Prostate gland (tissue), 2 donors: ENCODE data around the gene DAPK3. TPM values are rescaled to one million over a fixed set of nuclear protein-coding genes. Genes with fewer than 3 reads are reported as not detected.
A peak's percentile ranks its signal among the peaks of the same experiment; 100 is the strongest.

Experiments used
- DNase-seq: peaks from one replicate; pipeline ENCODE4 v3.0.0-alpha.2; 2019; ENCODE audit warnings: low spot score
- H3K27ac ChIP-seq, 2 donors: fragments of 200-600 bp; sonication (generic); 2 replicates each; pipeline ENCODE4 v1.5.1; 2017 to 2019
- H3K27me3 ChIP-seq: fragments of 200-600 bp; sonication (generic); replicated peaks from 2 replicates; pipeline ENCODE4 v1.5.1; 2019; ENCODE audit not compliant: insufficient read depth
- H3K36me3 ChIP-seq, 2 donors: fragments of 200-600 bp; sonication (generic); 1 replicate in 1 of 2; 2 replicates in 1 of 2; pipeline versions ENCODE4 v1.5.1 to v1.8.1; 2017 to 2019
- H3K4me1 ChIP-seq: fragments of 200-600 bp; sonication (generic); replicated peaks from 2 replicates; pipeline ENCODE4 v1.5.1; 2019
- H3K4me3 ChIP-seq, 2 donors: fragments of 200-600 bp; sonication (generic); 2 replicates each; pipeline ENCODE4 v1.5.1; 2017 to 2019
- H3K9me3 ChIP-seq: fragments of 200-600 bp; sonication (generic); 2 replicates; pipeline ENCODE4 v1.5.1; 2017
- CTCF ChIP-seq, 4 experiments: fragments of 200-600 bp in 2 of 4; fragments of 450-650 bp in 2 of 4; sonication (generic) in 2 of 4; IDR thresholded peaks; 1 replicate in 3 of 4; 2 replicates in 1 of 4; pipeline ENCODE4 v1.5.1; 2016 to 2019; ENCODE audit warnings: antibody characterized with exemption in 4 of 4, mild to moderate bottlenecking in 2 of 4, moderate library complexity in 2 of 4
- POLR2A ChIP-seq: fragments of 450-650 bp; IDR thresholded peaks from one replicate; pipeline ENCODE4 v1.6.1; 2016; ENCODE audit warnings: antibody characterized with exemption, mild to moderate bottlenecking
- POLR2AphosphoS5 ChIP-seq: sonication (generic); formaldehyde crosslinking; IDR thresholded peaks from one replicate; pipeline ENCODE4 v1.6.1; 2017; ENCODE audit warnings: antibody characterized with exemption
- WGBS: methylation state at CpG from one replicate; pipeline ENCODE4 v1.1.5; 2018; 5-methylcytosine and 5-hydroxymethylcytosine counted together
- intact Hi-C: fragments of 100-400 bp; cut with DNase I; formaldehyde crosslinking; loops from one replicate; pipeline ENCODE4 v1.14.2; 2022
- total RNA-seq, 2 donors: library from RNA; depleted of rRNA; stranded (reverse); fragments of >200 nt; gene quantifications; one replicate each; pipeline ENCODE4 v1.1.0, GENCODE V29; 2016

DAPK3 gene
- total RNA-seq, 2 donors from 2014 or later = 87.1 to 107 TPM

GRCh38 chr19:3966051-3967017, 4.6 kb downstream of the DAPK3 start:
- H3K9me3 ChIP-seq = no peaks in the 10 kb centered on the region
- WGBS = 72% methylated on average over 30 of the region's 30 CpGs
- H3K27me3 ChIP-seq = no peaks in the 10 kb centered on the region
- intact Hi-C loops = no loop called here
- no peak for DNase-seq
- H3K36me3 ChIP-seq = peaks cover 10 to 27% of the 10 kb centered on the region in 2 donors
- H3K4me3 ChIP-seq = no peak overlapping the region
- peaks cover 7% of the 10 kb centered on the region for H3K4me1 ChIP-seq
- H3K27ac ChIP-seq = peak overlapping the region; percentile 94 to 97
- TF ChIP-seq CTCF (IDR thresholded peaks at IDR 0.05) = no peak
- no peak for TF ChIP-seq POLR2A

DNA sequence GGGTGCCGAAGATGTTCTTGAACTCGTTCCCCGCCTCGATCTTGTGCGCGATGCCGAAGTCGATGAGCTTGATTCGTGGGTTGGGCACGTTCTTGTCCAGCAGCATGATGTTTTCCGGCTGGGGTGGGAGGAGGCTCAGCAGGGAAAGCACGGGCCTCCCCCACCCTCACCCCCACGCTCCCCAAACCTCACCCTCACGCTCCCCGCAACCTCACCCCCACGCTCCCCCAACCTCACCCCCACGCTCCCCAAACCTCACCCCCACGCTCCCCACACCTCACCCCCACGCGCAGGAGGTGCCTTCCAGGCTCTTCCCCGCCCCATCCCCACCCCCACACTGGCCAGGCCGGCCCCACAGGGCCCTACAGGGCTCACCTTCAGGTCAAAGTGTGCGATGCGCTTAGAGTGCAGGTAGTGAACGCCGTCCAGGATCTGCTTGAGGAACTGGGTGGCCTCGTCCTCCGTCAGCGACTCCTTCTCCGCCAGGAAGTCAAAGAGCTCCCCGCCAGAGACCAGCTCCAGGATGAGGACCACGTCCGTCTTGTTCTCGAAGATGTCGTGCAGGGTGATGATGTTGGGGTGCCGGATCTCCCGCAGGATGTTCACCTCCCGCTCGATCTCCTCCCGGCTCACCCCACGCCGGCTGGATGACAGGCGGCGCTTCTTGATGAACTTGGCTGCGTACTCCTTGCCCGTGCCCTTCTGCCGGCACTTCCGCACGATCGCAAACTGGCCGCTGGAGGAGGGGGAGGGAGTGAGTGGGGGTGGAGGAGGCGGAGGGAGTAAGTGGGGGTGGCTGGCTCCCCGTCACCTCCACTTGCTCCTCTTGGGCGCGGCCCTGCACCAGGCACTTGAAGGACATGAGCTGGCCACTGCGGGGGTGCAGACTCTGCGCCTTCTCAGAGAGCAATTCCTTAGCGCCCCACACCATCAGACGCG, 6.4 kb downstream of the DAPK3 start:
- H3K9me3 ChIP-seq = no peaks in the 10 kb centered on the region
- TF ChIP-seq CTCF (IDR thresholded peaks at IDR 0.05) (no peak), POLR2A (no peak), POLR2AphosphoS5 (no peak)
- intact Hi-C loops = no loop called here
- peaks cover 7% of the 10 kb centered on the region for H3K4me1 ChIP-seq
- H3K27me3 ChIP-seq = no peaks in the 10 kb centered on the region
- no peak for DNase-seq
- H3K4me3 ChIP-seq = no peak overlapping the region
- H3K36me3 ChIP-seq = peaks cover 16 to 40% of the 10 kb centered on the region in 2 donors
- 85% methylated on average over 59 of the region's 60 CpGs for WGBS
- H3K27ac ChIP-seq = no peak overlapping the region

DNA sequence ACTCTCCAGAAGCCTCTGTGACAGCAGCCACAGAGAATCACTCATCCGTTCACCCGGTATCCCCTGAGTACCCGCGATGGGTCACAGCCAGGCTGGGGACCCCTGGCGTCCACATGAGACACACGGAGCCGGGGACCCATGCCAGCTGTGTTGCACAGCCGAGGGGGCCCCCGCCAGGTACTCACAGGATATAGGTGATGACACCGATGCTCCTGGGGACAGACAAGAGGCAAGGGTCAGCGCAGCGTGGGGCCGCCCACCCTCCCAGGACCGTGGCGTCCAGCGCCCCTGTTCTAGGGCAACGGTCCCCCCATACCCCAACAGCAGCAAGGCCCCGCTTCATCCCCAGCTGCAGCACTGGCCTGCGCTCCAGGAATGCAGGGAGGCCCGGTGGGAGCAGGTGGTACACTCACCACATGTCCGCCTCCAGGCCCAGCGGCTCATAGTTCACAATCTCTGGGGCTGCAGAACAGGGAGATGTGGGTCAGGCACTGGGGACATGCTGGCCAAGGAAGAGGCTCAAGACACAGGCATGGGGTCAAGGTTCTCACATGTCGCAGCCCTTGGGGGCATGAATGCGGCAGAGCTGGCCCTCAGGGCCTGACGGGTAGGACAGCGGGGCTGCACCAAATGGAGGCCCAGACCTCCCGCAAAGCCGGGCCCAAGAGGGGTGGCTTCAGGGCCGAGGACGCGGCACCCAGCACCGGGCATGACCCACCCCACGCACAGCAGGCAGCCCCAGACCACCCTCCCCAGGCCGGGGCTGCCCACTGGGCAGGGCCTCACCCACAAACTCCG, 7.2 kb downstream of the DAPK3 start:
- no peak for DNase-seq
- TF ChIP-seq POLR2A (no peak), CTCF (IDR thresholded peaks at IDR 0.05) (no peak), POLR2AphosphoS5 (no peak)
- H3K9me3 ChIP-seq = no peaks in the 10 kb centered on the region
- no peak overlapping the region for H3K27ac ChIP-seq
- 93% methylated on average over 35 of the region's 35 CpGs for WGBS
- no peak overlapping the region for H3K4me3 ChIP-seq
- H3K36me3 ChIP-seq = peaks cover 24 to 49% of the 10 kb centered on the region in 2 donors
- no peaks in the 10 kb centered on the region for H3K4me1 ChIP-seq
- intact Hi-C loops = no loop called here
- no peaks in the 10 kb centered on the region for H3K27me3 ChIP-seq

DNA sequence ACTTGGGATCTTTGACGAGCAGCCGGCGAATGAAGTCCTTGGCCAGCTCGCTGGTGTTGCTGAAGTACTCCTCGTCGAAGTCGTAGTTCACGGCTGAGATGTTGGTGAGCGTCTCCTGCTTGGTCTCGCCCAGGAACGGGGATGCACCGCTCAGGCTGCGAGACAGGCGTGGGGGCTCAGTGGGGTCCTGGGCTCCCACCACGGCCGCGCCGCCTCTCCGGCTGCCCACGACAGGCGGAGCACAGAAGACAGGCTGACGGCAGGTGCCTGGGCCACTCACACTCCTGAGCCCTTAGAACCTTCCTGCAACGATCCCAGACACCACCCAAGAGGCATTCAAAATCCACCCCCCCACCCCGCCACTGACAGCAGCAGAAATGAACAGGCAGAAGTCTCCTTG, 9.9 kb downstream of the DAPK3 start:
- no peaks in the 10 kb centered on the region for H3K4me1 ChIP-seq
- peaks cover 24 to 55% of the 10 kb centered on the region in 2 donors for H3K36me3 ChIP-seq
- no peak for DNase-seq
- WGBS = 93% methylated on average over 24 of the region's 24 CpGs
- no peak for TF ChIP-seq CTCF (IDR thresholded peaks at IDR 0.05)
- TF ChIP-seq POLR2A = no peak
- TF ChIP-seq POLR2AphosphoS5 = no peak
- no peaks in the 10 kb centered on the region for H3K27me3 ChIP-seq
- H3K27ac ChIP-seq = no peak overlapping the region
- no peak overlapping the region for H3K4me3 ChIP-seq
- intact Hi-C loops = no loop called here
- H3K9me3 ChIP-seq = no peaks in the 10 kb centered on the region
